Measurements from ENCODE around the gene SEPTIN10.

The SEPTIN10 gene

GRCh38 chr2:109497911-109498870, 115.6 kb downstream of the SEPTIN10 start:
- DNase-seq (ENCODE audit: low read depth in 2 of 2), result no peak

GRCh38 chr2:109497463-109497862, 116.3 kb downstream of the SEPTIN10 start:
- no peak for DNase-seq (ENCODE audit: low read depth in 2 of 2)

GRCh38 chr2:109494351-109494750, 119.4 kb downstream of the SEPTIN10 start:
- no peak for DNase-seq (ENCODE audit: low read depth in 2 of 2)

GRCh38 chr2:109493176-109493935, 120.4 kb downstream of the SEPTIN10 start:
- no peak for DNase-seq (ENCODE audit: low read depth in 2 of 2)
